BLaER1 treated with 17β-estradiol and CSF1 and Interleukin-3, amounts not matched to agents 10 nM and 100 nM (cell line): ENCODE measurements around the gene ASB7.

Source experiments
- H3K27ac ChIP-seq, 11 experiments: shearing (Covaris generic); formaldehyde crosslinking; 2 replicates each; pipeline ENCODE4 v1.8.1; 2022
- H3K27me3 ChIP-seq, 11 experiments: shearing (Covaris generic); formaldehyde crosslinking; 2 replicates each; pipeline ENCODE4 v1.8.1; 2022
- H3K36me3 ChIP-seq, 11 experiments: shearing (Covaris generic); formaldehyde crosslinking; 2 replicates each; pipeline ENCODE4 v1.8.1; 2022
- H3K4me1 ChIP-seq, 10 experiments: shearing (Covaris generic); formaldehyde crosslinking; 2 replicates each; pipeline ENCODE4 v1.8.1; 2022
- H3K4me2 ChIP-seq, 11 experiments: shearing (Covaris generic); formaldehyde crosslinking; 2 replicates each; pipeline ENCODE4 v1.8.1; 2022
- H3K4me3 ChIP-seq, 10 experiments: shearing (Covaris generic); formaldehyde crosslinking; 2 replicates each; pipeline ENCODE4 v1.8.1; 2022
- H3K9ac ChIP-seq, 11 experiments: shearing (Covaris generic); formaldehyde crosslinking; 2 replicates each; pipeline ENCODE4 v1.8.1; 2022
- H3K9me3 ChIP-seq, 11 experiments: shearing (Covaris generic); formaldehyde crosslinking; replicated peaks in 1 of 11; 2 replicates each; pipeline ENCODE4 v1.8.1; 2022
- H4K20me1 ChIP-seq, 11 experiments: shearing (Covaris generic); formaldehyde crosslinking; 2 replicates each; pipeline ENCODE4 v1.8.1; 2022
- Cebpa-rat ChIP-seq, 11 experiments: shearing (Covaris generic); IDR thresholded peaks; 2 replicates each; pipeline ENCODE4 v1.8.1; 2022

Gene ASB7

GRCh38 chr15:100631831-100632230, 29.4 kb downstream of the ASB7 start:
- H3K9me3 ChIP-seq, result no peaks in the 10 kb centered on the region
- no peak overlapping the region for H3K9ac ChIP-seq
- H3K27ac ChIP-seq, result no peak overlapping the region
- peaks cover 0 to 10% (median 4%) of the 10 kb centered on the region in 10 experiments; a peak in 9 of 20 replicates for H3K4me1 ChIP-seq
- no peak overlapping the region for H3K4me3 ChIP-seq
- TF ChIP-seq Cebpa-rat (IDR thresholded peaks at IDR 0.05), result no peak
- H3K27me3 ChIP-seq, result no peaks in the 10 kb centered on the region
- H3K4me2 ChIP-seq, result no peak overlapping the region
- peaks cover 46 to 96% (median 69%) of the 10 kb centered on the region in 11 experiments; a peak in 19 of 22 replicates for H4K20me1 ChIP-seq
- peaks cover 32 to 83% (median 55%) of the 10 kb centered on the region in 11 experiments for H3K36me3 ChIP-seq

- H3K36me3 ChIP-seq, result peaks cover 37 to 95% (median 54%) of the 10 kb centered on the region in 11 experiments
- no peak overlapping the region for H3K4me3 ChIP-seq
- peaks cover 0 to 10% (median 4%) of the 10 kb centered on the region in 10 experiments; a peak in 9 of 20 replicates for H3K4me1 ChIP-seq
- H3K27ac ChIP-seq, result no peak overlapping the region
- H3K27me3 ChIP-seq, result no peaks in the 10 kb centered on the region
- H3K4me2 ChIP-seq, result peak overlapping the region in 4 of 11 experiments; percentile 5 to 24 (median 18); a peak in 4 of 22 replicates
- H3K9me3 ChIP-seq, result no peaks in the 10 kb centered on the region
- no peak overlapping the region for H3K9ac ChIP-seq
- no peak for TF ChIP-seq Cebpa-rat (IDR thresholded peaks at IDR 0.05)
- peaks cover 45 to 96% (median 82%) of the 10 kb centered on the region in 11 experiments; a peak in 19 of 22 replicates for H4K20me1 ChIP-seq
These were observed 31.3 kb downstream of the ASB7 start for GRCh38 chr15:100633763-100634075.

- no peak overlapping the region for H3K4me3 ChIP-seq
- peaks cover 0 to 10% (median 4%) of the 10 kb centered on the region in 10 experiments; a peak in 9 of 20 replicates for H3K4me1 ChIP-seq
- no peaks in the 10 kb centered on the region for H3K9me3 ChIP-seq
- H3K4me2 ChIP-seq, result no peak overlapping the region
- H3K27me3 ChIP-seq, result no peaks in the 10 kb centered on the region
- no peak overlapping the region for H3K27ac ChIP-seq
- no peak overlapping the region for H3K9ac ChIP-seq
- H4K20me1 ChIP-seq, result peaks cover 49 to 99% (median 89%) of the 10 kb centered on the region in 11 experiments; a peak in 19 of 22 replicates
- no peak for TF ChIP-seq Cebpa-rat (IDR thresholded peaks at IDR 0.05)
- peaks cover 23 to 87% (median 41%) of the 10 kb centered on the region in 11 experiments for H3K36me3 ChIP-seq
These were observed 33.1 kb downstream of the ASB7 start for GRCh38 chr15:100635406-100636071.

GRCh38 chr15:100638177-100638730, 35.9 kb downstream of the ASB7 start:
- TF ChIP-seq Cebpa-rat (IDR thresholded peaks at IDR 0.05), result no peak

GRCh38 chr15:100642213-100642949, 40.0 kb downstream of the ASB7 start:
- H3K4me1 ChIP-seq, result no peaks in the 10 kb centered on the region
- H3K36me3 ChIP-seq, result peaks cover 0 to 54% (median 5%) of the 10 kb centered on the region in 11 experiments; a peak in 11 of 22 replicates
- no peaks in the 10 kb centered on the region for H3K9me3 ChIP-seq
- H3K27me3 ChIP-seq, result no peaks in the 10 kb centered on the region
- TF ChIP-seq Cebpa-rat (IDR thresholded peaks at IDR 0.05), result no peak
- no peak overlapping the region for H3K27ac ChIP-seq
- no peak overlapping the region for H3K4me3 ChIP-seq
- peaks cover 27 to 96% (median 72%) of the 10 kb centered on the region in 11 experiments; a peak in 19 of 22 replicates for H4K20me1 ChIP-seq
- no peak overlapping the region for H3K4me2 ChIP-seq
- no peak overlapping the region for H3K9ac ChIP-seq

More at GRCh38 chr15:100638177-100638730, 35.9 kb downstream of the ASB7 start:
- Histone ChIP-seq H3K9me3 (no peaks in the 10 kb centered on the region), H3K9ac (no peak overlapping the region), H3K36me3 (peaks cover 5 to 69% (median 20%) of the 10 kb centered on the region in 11 experiments; a peak in 15 of 22 replicates), H3K4me1 (peaks cover 0 to 7% (median 4%) of the 10 kb centered on the region in 10 experiments; a peak in 9 of 20 replicates), H3K27ac (no peak overlapping the region), H3K4me3 (no peak overlapping the region), H4K20me1 (peaks cover 38 to 99% (median 88%) of the 10 kb centered on the region in 11 experiments; a peak in 20 of 22 replicates), H3K27me3 (no peaks in the 10 kb centered on the region), H3K4me2 (no peak overlapping the region)

- TF ChIP-seq Cebpa-rat (IDR thresholded peaks at IDR 0.05), result no peak
- H3K36me3 ChIP-seq, result peaks cover 2 to 56% (median 9%) of the 10 kb centered on the region in 11 experiments; a peak in 13 of 22 replicates
- no peak overlapping the region for H3K4me3 ChIP-seq
- H4K20me1 ChIP-seq, result peaks cover 30 to 96% (median 76%) of the 10 kb centered on the region in 11 experiments; a peak in 19 of 22 replicates
- no peak overlapping the region for H3K9ac ChIP-seq
- no peak overlapping the region for H3K27ac ChIP-seq
- H3K4me2 ChIP-seq, result no peak overlapping the region
- no peaks in the 10 kb centered on the region for H3K27me3 ChIP-seq
- H3K4me1 ChIP-seq, result no peaks in the 10 kb centered on the region
- H3K9me3 ChIP-seq, result no peaks in the 10 kb centered on the region
These were observed 40.6 kb downstream of the ASB7 start for GRCh38 chr15:100642950-100643338.

- no peaks in the 10 kb centered on the region for H3K27me3 ChIP-seq
- H3K9me3 ChIP-seq, result no peaks in the 10 kb centered on the region
- no peak for TF ChIP-seq Cebpa-rat (IDR thresholded peaks at IDR 0.05)
- H4K20me1 ChIP-seq, result peaks cover 20 to 78% (median 53%) of the 10 kb centered on the region in 11 experiments; a peak in 19 of 22 replicates
- no peak overlapping the region for H3K27ac ChIP-seq
- H3K36me3 ChIP-seq, result peaks cover 8 to 65% (median 19%) of the 10 kb centered on the region in 11 experiments; a peak in 17 of 22 replicates
- no peaks in the 10 kb centered on the region for H3K4me1 ChIP-seq
- no peak overlapping the region for H3K9ac ChIP-seq
- H3K4me2 ChIP-seq, result no peak overlapping the region
- H3K4me3 ChIP-seq, result no peak overlapping the region
These were observed 43.3 kb downstream of the ASB7 start for GRCh38 chr15:100645671-100646070.

GRCh38 chr15:100648951-100649350, 46.6 kb downstream of the ASB7 start:
- Histone ChIP-seq H3K9ac (no peak overlapping the region), H3K36me3 (peaks cover 8 to 73% (median 19%) of the 10 kb centered on the region in 11 experiments; a peak in 17 of 22 replicates), H3K4me3 (no peak overlapping the region)

GRCh38 chr15:100650685-100651084, 48.3 kb downstream of the ASB7 start:
- TF ChIP-seq Cebpa-rat (IDR thresholded peaks at IDR 0.05), result no peak
- Histone ChIP-seq H3K27me3 (no peaks in the 10 kb centered on the region), H4K20me1 (peaks cover 5 to 33% (median 18%) of the 10 kb centered on the region in 11 experiments; a peak in 15 of 22 replicates), H3K4me2 (no peak overlapping the region), H3K4me1 (no peaks in the 10 kb centered on the region), H3K27ac (no peak overlapping the region), H3K9me3 (no peaks in the 10 kb centered on the region), H3K36me3 (peaks cover 8 to 63% (median 19%) of the 10 kb centered on the region in 11 experiments; a peak in 17 of 22 replicates), H3K4me3 (no peak overlapping the region), H3K9ac (no peak overlapping the region)

More at GRCh38 chr15:100648951-100649350, 46.6 kb downstream of the ASB7 start:
- Histone ChIP-seq H3K27ac (no peak overlapping the region), H3K4me1 (no peaks in the 10 kb centered on the region), H3K27me3 (no peaks in the 10 kb centered on the region), H4K20me1 (peaks cover 10 to 48% (median 27%) of the 10 kb centered on the region in 11 experiments; a peak in 15 of 22 replicates), H3K9me3 (no peaks in the 10 kb centered on the region), H3K4me2 (no peak overlapping the region)
- no peak for TF ChIP-seq Cebpa-rat (IDR thresholded peaks at IDR 0.05)
